ENCODE results near the gene UBASH3A.
A peak's percentile ranks its signal among the peaks of the same experiment; 100 is the strongest.

- TF ChIP-seq CTCF (IDR thresholded peaks at IDR 0.05) (0 out of 3 replicates have a peak, but pooled peaks have one; percentile 8), MAX (IDR thresholded peaks at IDR 0.05) (no peak), RCOR1 (IDR thresholded peaks at IDR 0.05; ENCODE audit: low read depth, low read length) (no peak), REST (IDR thresholded peaks at IDR 0.05) (no peak)
Observed at GRCh38 chr21:42411197-42411869, 7.6 kb downstream of the UBASH3A start.

All from A549 (cell line).